ENCODE data around the gene RASSF3. TPM values are rescaled to one million over a fixed set of nuclear protein-coding genes. Genes with fewer than 3 reads are reported as not detected.
"Not testable (repeated sequence)": the region's sequence is repeated elsewhere in the genome, so short reads cannot be mapped to it uniquely, and the experiment has no call there.

The RASSF3 gene
- total RNA-seq, 1 donor from 2014 or later = 13.4 TPM

GRCh38 chr12:64634508-64635092 lies 24.3 kb downstream of the RASSF3 start:
- ATAC-seq = no peak

GRCh38 chr12:64635356-64635998 lies 25.2 kb downstream of the RASSF3 start:
- ATAC-seq = no peak

- ATAC-seq = no peak
Measured at GRCh38 chr12:64636856-64637255, 26.6 kb downstream of the RASSF3 start.

GRCh38 chr12:64639466-64639865 lies 29.2 kb downstream of the RASSF3 start:
- no peak for ATAC-seq

- no peak for ATAC-seq
Measured at GRCh38 chr12:64646318-64646717, 36.0 kb downstream of the RASSF3 start.

- no peak for ATAC-seq
Measured at GRCh38 chr12:64649487-64649886, 39.2 kb downstream of the RASSF3 start.

GRCh38 chr12:64650762-64651161 lies 40.5 kb downstream of the RASSF3 start:
- ATAC-seq = no peak

- no peak for ATAC-seq
Measured at GRCh38 chr12:64652346-64652745, 42.1 kb downstream of the RASSF3 start.

GRCh38 chr12:64653123-64653522 lies 42.8 kb downstream of the RASSF3 start:
- no peak for ATAC-seq

GRCh38 chr12:64653907-64654306 lies 43.6 kb downstream of the RASSF3 start:
- not testable (repeated sequence) for ATAC-seq

- no peak for ATAC-seq
Measured at GRCh38 chr12:64655141-64655540, 44.8 kb downstream of the RASSF3 start.

GRCh38 chr12:64656429-64656828 lies 46.1 kb downstream of the RASSF3 start:
- ATAC-seq = no peak

GRCh38 chr12:64658892-64659481 lies 48.7 kb downstream of the RASSF3 start:
- no peak for ATAC-seq

GRCh38 chr12:64660237-64661018 lies 50.1 kb downstream of the RASSF3 start:
- no peak for ATAC-seq

- no peak for ATAC-seq
Measured at GRCh38 chr12:64663015-64663414, 52.7 kb downstream of the RASSF3 start.

GRCh38 chr12:64665514-64665913 lies 55.2 kb downstream of the RASSF3 start:
- no peak for ATAC-seq

GRCh38 chr12:64666054-64666914 lies 56.0 kb downstream of the RASSF3 start:
- ATAC-seq = no peak

GRCh38 chr12:64667793-64668192 lies 57.5 kb downstream of the RASSF3 start:
- no peak for ATAC-seq

GRCh38 chr12:64669270-64669842 lies 59.1 kb downstream of the RASSF3 start:
- peak; percentile 43 for ATAC-seq

GRCh38 chr12:64670019-64670418 lies 59.7 kb downstream of the RASSF3 start:
- ATAC-seq = no peak

GRCh38 chr12:64670919-64671639 lies 60.8 kb downstream of the RASSF3 start:
- ATAC-seq = peak; percentile 79

Data from esophagus mucosa (tissue), 1 donor.